ENCODE measurements around the gene TMEM132A.

The TMEM132A gene

DNA sequence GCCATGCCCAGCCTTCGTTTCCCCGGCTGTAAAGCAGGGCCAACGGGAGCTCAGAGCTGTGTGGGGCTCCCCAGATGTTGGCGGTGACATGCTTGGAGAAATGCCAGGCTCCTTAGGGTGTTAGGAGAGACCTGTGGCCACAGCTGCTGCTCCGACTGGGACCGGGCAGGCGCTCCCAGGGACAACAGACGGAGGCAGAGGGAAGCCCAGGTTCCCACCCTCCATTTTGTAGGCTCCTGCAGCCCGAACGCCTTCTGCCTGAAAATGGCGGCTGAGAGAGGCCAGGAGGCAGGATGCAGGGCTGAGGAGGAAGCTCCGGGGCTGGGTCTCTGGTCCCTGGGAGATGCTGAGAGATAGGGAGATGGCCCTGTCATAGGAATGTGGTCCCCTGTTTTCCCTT lies 57.3 kb downstream of the TMEM132A start:
- H3K9me3 ChIP-seq (replicated peaks in 1 of 11) = no peaks in the 10 kb centered on the region
- H3K4me3 ChIP-seq = no peak overlapping the region
- H3K27ac ChIP-seq = no peak overlapping the region
- H4K20me1 ChIP-seq = no peaks in the 10 kb centered on the region
- no peak overlapping the region for H3K9ac ChIP-seq
- H3K4me1 ChIP-seq = peaks cover 34 to 41% (median 39%) of the 10 kb centered on the region in 10 experiments
- no peak for TF ChIP-seq Cebpa-rat (IDR thresholded peaks at IDR 0.05)
- H3K27me3 ChIP-seq = no peaks in the 10 kb centered on the region
- H3K36me3 ChIP-seq = no peaks in the 10 kb centered on the region
- H3K4me2 ChIP-seq = no peak overlapping the region

DNA sequence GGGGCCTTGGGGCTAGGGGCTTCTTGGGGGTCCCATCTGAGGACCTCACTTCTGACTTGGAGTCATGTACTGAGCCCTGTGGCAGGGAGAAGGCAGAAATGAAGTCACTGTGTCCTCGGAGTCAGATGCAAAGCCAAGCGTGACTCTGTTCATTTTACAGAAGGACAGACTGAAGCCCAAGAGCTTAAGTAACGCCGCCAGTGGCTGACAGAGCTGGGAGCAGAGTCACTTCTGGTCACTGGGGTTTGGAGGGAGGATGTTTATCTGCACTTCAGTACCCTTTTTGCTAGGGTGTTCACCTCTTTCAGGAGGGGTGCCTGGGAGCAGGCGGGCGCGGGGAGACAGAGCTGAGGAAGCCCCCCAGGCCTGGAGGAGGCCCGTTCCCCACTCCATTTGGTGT lies 57.9 kb downstream of the TMEM132A start:
- no peaks in the 10 kb centered on the region for H4K20me1 ChIP-seq
- H3K27me3 ChIP-seq = no peaks in the 10 kb centered on the region
- H3K4me3 ChIP-seq = no peak overlapping the region
- no peak overlapping the region for H3K9ac ChIP-seq
- no peaks in the 10 kb centered on the region for H3K9me3 ChIP-seq (replicated peaks in 1 of 11)
- H3K4me2 ChIP-seq = no peak overlapping the region
- no peak for TF ChIP-seq Cebpa-rat (IDR thresholded peaks at IDR 0.05)
- H3K36me3 ChIP-seq = no peaks in the 10 kb centered on the region
- peaks cover 27 to 41% (median 33%) of the 10 kb centered on the region in 10 experiments for H3K4me1 ChIP-seq
- H3K27ac ChIP-seq = no peak overlapping the region

DNA sequence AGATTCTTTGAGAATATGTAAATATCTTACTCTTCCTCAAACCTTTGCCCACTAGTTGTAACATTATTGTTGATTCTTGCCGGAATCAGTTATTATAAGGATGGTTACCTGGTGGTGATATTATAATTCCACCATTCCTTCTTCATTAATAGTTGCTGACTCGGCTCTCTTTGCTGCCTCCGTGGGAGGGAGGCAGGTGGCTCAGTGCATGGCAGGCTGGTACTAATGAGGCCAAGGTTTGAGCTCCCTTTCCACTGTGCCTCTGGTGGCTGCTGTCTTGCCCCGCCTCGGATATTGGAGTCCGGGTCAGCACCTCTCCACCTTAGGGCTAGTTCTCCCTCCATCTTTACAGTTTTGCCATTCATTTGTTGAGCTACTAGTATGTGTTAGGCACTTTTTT lies 59.9 kb downstream of the TMEM132A start:
- no peak overlapping the region for H3K4me2 ChIP-seq
- H3K9me3 ChIP-seq (replicated peaks in 1 of 11) = no peaks in the 10 kb centered on the region
- H3K36me3 ChIP-seq = no peaks in the 10 kb centered on the region
- no peaks in the 10 kb centered on the region for H4K20me1 ChIP-seq
- no peak for TF ChIP-seq Cebpa-rat (IDR thresholded peaks at IDR 0.05)
- peaks cover 10 to 27% (median 18%) of the 10 kb centered on the region in 10 experiments for H3K4me1 ChIP-seq
- peaks cover 0 to 8% (median 0%) of the 10 kb centered on the region in 11 experiments; a peak in 2 of 22 replicates for H3K27me3 ChIP-seq
- no peak overlapping the region for H3K9ac ChIP-seq
- H3K27ac ChIP-seq = no peak overlapping the region
- H3K4me3 ChIP-seq = no peak overlapping the region

DNA sequence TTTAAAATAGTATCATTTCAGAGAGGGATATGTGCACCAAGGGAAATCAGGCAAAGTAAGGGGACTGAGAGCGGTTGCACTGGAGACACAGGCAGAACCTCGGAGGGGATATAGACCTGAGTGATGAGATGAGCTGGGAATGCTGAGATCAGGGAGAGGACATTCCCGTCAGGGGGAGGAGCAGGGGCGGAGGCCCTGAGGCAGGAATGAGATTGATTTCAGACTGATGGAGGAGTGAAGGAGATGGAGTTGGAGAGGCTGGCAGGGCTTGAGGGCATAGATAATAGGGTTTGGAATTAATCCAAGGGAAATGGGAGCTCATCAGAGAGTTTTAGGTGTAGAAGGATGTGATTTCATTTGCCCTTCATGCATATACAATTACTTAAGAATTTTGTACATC lies 60.4 kb downstream of the TMEM132A start:
- no peak overlapping the region for H3K4me3 ChIP-seq
- no peaks in the 10 kb centered on the region for H3K36me3 ChIP-seq
- no peak overlapping the region for H3K4me2 ChIP-seq
- TF ChIP-seq Cebpa-rat (IDR thresholded peaks at IDR 0.05) = no peak
- H3K27me3 ChIP-seq = peaks cover 0 to 11% (median 0%) of the 10 kb centered on the region in 11 experiments; a peak in 3 of 22 replicates
- no peak overlapping the region for H3K27ac ChIP-seq
- peaks cover 10 to 26% (median 18%) of the 10 kb centered on the region in 10 experiments for H3K4me1 ChIP-seq
- no peak overlapping the region for H3K9ac ChIP-seq
- no peaks in the 10 kb centered on the region for H4K20me1 ChIP-seq
- H3K9me3 ChIP-seq (replicated peaks in 1 of 11) = no peaks in the 10 kb centered on the region

DNA sequence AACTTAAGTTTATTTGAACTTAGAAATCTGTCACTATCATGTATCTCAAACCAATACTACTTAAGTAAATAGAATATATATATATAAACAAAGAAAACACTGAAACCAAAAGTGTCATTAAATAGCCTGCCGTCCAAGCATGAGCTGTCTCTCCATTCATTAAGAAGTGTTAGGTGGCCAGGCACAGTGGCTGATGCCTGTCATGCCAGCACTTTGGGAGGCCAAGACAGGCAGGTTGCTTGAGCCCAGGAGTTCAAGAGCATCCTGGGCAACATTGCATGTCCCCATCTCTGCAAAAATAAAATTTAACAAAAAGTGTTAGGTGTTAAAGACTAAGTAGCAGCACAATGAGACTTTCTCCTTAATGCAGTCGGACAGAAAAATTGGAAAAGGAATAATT lies 61.2 kb downstream of the TMEM132A start:
- peaks cover 0 to 11% (median 0%) of the 10 kb centered on the region in 11 experiments; a peak in 3 of 22 replicates for H3K27me3 ChIP-seq
- H3K9ac ChIP-seq = no peak overlapping the region
- H3K9me3 ChIP-seq (replicated peaks in 1 of 11) = no peaks in the 10 kb centered on the region
- peak overlapping the region in 1 of 11 experiments; percentile 52; a peak in 1 of 22 replicates for H3K4me2 ChIP-seq
- peaks cover 8 to 26% (median 18%) of the 10 kb centered on the region in 10 experiments for H3K4me1 ChIP-seq
- H3K4me3 ChIP-seq = no peak overlapping the region
- H3K36me3 ChIP-seq = no peaks in the 10 kb centered on the region
- no peak for TF ChIP-seq Cebpa-rat (IDR thresholded peaks at IDR 0.05)
- no peak overlapping the region for H3K27ac ChIP-seq
- H4K20me1 ChIP-seq = no peaks in the 10 kb centered on the region

DNA sequence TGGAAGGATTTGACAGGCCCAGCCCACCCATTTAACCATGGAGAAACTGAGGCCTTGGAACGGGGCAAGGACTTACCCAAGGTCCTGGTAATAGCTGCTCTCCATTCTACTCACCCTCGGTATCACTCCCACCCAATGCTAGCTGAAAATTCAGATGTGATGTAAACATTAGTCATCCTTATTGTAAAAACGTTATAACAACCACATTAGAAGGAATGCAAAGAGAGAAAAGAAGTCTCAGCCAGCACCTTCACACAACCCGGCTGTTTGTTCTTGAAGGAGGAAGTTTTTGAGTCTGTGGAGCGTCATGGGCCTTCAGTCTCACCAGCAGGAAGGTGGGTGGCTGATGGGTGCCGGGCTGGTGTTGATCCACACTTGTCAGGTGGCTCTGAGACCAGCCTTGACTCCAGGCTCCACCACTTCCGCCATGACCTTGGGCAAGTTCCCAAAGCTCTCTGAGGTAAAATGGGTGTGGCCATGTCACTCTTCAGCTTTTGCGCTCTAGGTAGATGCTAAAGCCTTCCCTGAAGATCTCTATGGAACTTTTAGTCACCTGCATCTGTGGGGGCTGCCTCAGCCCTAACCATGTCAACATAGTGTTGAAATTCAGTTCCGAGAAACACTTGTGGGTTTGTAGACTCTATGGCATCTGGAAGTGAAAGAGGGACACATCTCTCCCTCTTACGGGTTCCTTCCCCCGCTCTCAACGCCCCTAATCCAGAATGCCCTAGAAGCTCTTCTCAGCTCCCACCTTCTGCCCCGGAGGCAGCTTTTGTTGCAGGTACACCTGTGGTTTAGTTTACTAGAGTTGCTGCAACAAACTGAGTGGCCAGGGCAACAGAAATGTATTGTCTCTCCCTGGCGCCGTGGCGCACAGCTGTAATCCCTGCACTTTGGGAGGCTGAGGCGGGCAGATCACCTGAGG lies 62.0 kb downstream of the TMEM132A start:
- TF ChIP-seq Cebpa-rat (IDR thresholded peaks at IDR 0.05) = no peak
- H3K4me2 ChIP-seq = peak overlapping the region in 8 of 11 experiments; percentile 5 to 56 (median 31); a peak in 12 of 22 replicates

More for the DNA sequence above, 62.0 kb downstream of the TMEM132A start:
- peaks cover 8 to 26% (median 18%) of the 10 kb centered on the region in 10 experiments for H3K4me1 ChIP-seq
- no peak overlapping the region for H3K27ac ChIP-seq
- no peaks in the 10 kb centered on the region for H3K9me3 ChIP-seq (replicated peaks in 1 of 11)
- no peak overlapping the region for H3K9ac ChIP-seq
- no peaks in the 10 kb centered on the region for H3K36me3 ChIP-seq
- H4K20me1 ChIP-seq = no peaks in the 10 kb centered on the region
- H3K27me3 ChIP-seq = peaks cover 0 to 11% (median 0%) of the 10 kb centered on the region in 11 experiments; a peak in 3 of 22 replicates
- no peak overlapping the region for H3K4me3 ChIP-seq

Measured in BLaER1 treated with 17β-estradiol and CSF1 and Interleukin-3, amounts not matched to agents 10 nM and 100 nM (cell line).